Keratinocyte (primary cell): Measurements from ENCODE around the gene PID1. TPM values are rescaled to one million over a fixed set of nuclear protein-coding genes. Genes with fewer than 3 reads are reported as not detected.

Experiments used
- DNase-seq: peaks from one replicate; pipeline ENCODE4 v3.0.0-alpha.2; 2011; ENCODE audit warnings: low read depth, missing footprints, low spot score
- FAIRE-seq: peaks from 2 replicates; lab custom pipeline; 2011; peaks lifted over from hg19 to GRCh38; lab: Jason Lieb, UNC
- H2AFZ ChIP-seq: 2 replicates; pipeline ENCODE4 v1.6.0; 2012; ENCODE audit warnings: low read length, control low read depth, inconsistent platforms; ENCODE audit not compliant: control insufficient read depth
- H3K27ac ChIP-seq: 2 replicates; pipeline ENCODE4 v1.5.1; 2011; ENCODE audit warnings: low read length; ENCODE audit not compliant: control insufficient read depth, insufficient read depth
- H3K27me3 ChIP-seq: 3 replicates; pipeline ENCODE4 v1.6.0; 2011; ENCODE audit warnings: low read length; ENCODE audit not compliant: control insufficient read depth, insufficient read depth; ENCODE audit errors: extremely low read depth
- H3K36me3 ChIP-seq, 2 experiments: 2 replicates in 1 of 2; 3 replicates in 1 of 2; pipeline ENCODE4 v1.5.1; 2011; ENCODE audit warnings: low read length in 2 of 2, mild to moderate bottlenecking in 1 of 2; ENCODE audit not compliant: control insufficient read depth in 2 of 2, insufficient read depth in 2 of 2; ENCODE audit errors: extremely low read depth in 1 of 2
- H3K4me1 ChIP-seq: 3 replicates; pipeline ENCODE4 v1.5.1; 2011; ENCODE audit warnings: low read length; ENCODE audit not compliant: control insufficient read depth, insufficient read depth; ENCODE audit errors: extremely low read depth
- H3K4me2 ChIP-seq: 3 replicates; pipeline ENCODE4 v1.6.0; 2011; ENCODE audit warnings: low read depth, low read length; ENCODE audit not compliant: control insufficient read depth, insufficient read depth; ENCODE audit errors: extremely low read depth
- H3K4me3 ChIP-seq, 3 experiments: fragments of 200-600 bp in 1 of 3; sonication (generic) in 1 of 3; 2 replicates in 2 of 3; 3 replicates in 1 of 3; pipeline ENCODE4 v1.5.1; 2011 to 2016; ENCODE audit warnings: low read length in 3 of 3, mild to moderate bottlenecking in 3 of 3, control low read depth in 2 of 3, inconsistent platforms in 1 of 3, low read depth in 1 of 3, mixed read lengths in 1 of 3, mixed run types in 1 of 3, moderate library complexity in 1 of 3; ENCODE audit not compliant: control insufficient read depth in 2 of 3, insufficient read depth in 2 of 3; ENCODE audit errors: extremely low read depth in 1 of 3
- H3K79me2 ChIP-seq: 2 replicates; pipeline ENCODE4 v1.6.0; 2012; ENCODE audit warnings: low read length; ENCODE audit not compliant: control insufficient read depth, insufficient read depth
- H3K9ac ChIP-seq: 3 replicates; pipeline ENCODE4 v1.6.0; 2011; ENCODE audit warnings: low read length; ENCODE audit not compliant: control insufficient read depth, insufficient read depth; ENCODE audit errors: extremely low read depth
- H3K9me1 ChIP-seq: 3 replicates; pipeline ENCODE4 v1.6.0; 2011; ENCODE audit warnings: low read length; ENCODE audit not compliant: control insufficient read depth, insufficient read depth; ENCODE audit errors: extremely low read depth
- H3K9me3 ChIP-seq: 2 replicates; pipeline ENCODE4 v1.5.1; 2012; ENCODE audit warnings: low read depth, low read length; ENCODE audit not compliant: control insufficient read depth
- H4K20me1 ChIP-seq: 3 replicates; pipeline ENCODE4 v1.6.0; 2011; ENCODE audit warnings: low read length; ENCODE audit not compliant: control insufficient read depth, insufficient read depth; ENCODE audit errors: extremely low read depth
- CTCF ChIP-seq, 3 experiments: IDR thresholded peaks in 1 of 3; conservative IDR thresholded peaks in 1 of 3; optimal IDR thresholded peaks in 1 of 3; 2 replicates in 2 of 3; 3 replicates in 1 of 3; pipeline versions ENCODE3 to v1.5.1; 2011; ENCODE audit warnings: low read length in 3 of 3, mild to moderate bottlenecking in 3 of 3, moderate library complexity in 2 of 3, control low read depth in 1 of 3, inconsistent platforms in 1 of 3; ENCODE audit not compliant: insufficient read depth in 2 of 3; ENCODE audit errors: extremely low read depth in 1 of 3
- EZH2 ChIP-seq: IDR thresholded peaks from one replicate; pipeline ENCODE4 v1.6.1; 2012; ENCODE audit warnings: inconsistent platforms, mild to moderate bottlenecking, low read length, moderate library complexity
- dilution Hi-C: fragments of 300-500 bp; cut with MboI; formaldehyde crosslinking; loops from one replicate; pipeline ENCODE4 v1.7.0; 2020; ENCODE audit warnings: low sequenced_read_pairs; ENCODE audit not compliant: extremely low pct_ligation_motif_present
- polyA plus RNA-seq, 5 experiments: library from polyadenylated mRNA; depleted of rRNA in 3 of 5; stranded (reverse) in 3 of 5; stranded (forward) in 1 of 5; unstranded in 1 of 5; fragments of >200 nt; gene quantifications; 1 replicate in 1 of 5; 2 replicates in 3 of 5; 3 replicates in 1 of 5; pipeline versions ENCODE4 v1.2.1 to v1.2.3, GENCODE V29; 2011 to 2012; ENCODE audit warnings: missing spikeins in 2 of 5, low read depth in 1 of 5, low replicate concordance in 1 of 5

Gene PID1
- polyA plus RNA-seq, 1 donor (not counting 4 experiments of a cell fraction or from before 2014, with no cell fraction given), result 5.4 TPM

DNA sequence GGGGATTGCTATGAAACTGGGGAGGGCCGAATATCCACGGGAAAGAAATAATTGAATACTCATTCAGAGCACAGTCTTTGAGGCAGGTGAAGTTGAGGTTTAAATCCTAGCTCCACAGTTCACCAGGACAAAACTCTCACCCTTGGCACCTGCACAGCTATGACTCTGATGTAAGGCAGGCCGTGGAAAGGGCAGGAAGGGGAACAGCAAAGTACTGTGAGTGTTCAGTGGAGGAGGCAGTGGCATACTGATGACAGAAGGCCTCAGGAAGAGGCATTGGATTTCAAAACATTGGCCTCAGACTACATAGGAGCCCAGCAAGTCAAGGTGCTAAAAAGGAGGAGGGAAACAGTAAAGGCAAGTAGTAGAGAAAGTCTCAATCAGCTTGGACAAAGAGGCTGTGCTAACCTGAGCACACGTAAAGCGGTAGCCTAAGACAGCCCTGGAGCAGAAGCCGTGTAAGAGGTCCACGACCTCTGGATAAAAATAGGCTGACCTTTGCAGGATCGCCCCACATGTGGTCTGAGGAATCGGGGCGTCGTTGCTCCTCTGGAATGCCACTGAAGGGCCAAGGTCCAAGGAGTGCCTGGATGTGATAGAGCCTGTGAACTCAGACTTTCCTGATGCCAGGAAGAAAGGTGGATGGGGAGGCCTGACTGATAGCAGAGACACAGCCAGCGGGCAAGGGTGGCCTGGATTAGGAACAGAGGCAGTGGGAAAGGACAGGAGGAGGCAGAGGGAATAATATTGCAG lies 243.6 kb downstream of the PID1 start:
- no peak overlapping the region for H2AFZ ChIP-seq
- no peaks in the 10 kb centered on the region for H4K20me1 ChIP-seq
- dilution Hi-C loops, result no loop called here
- H3K79me2 ChIP-seq, result no peaks in the 10 kb centered on the region
- TF ChIP-seq EZH2 (no peak), CTCF (optimal IDR thresholded peaks at IDR 0.05 in 1 of 3, IDR thresholded peaks at IDR 0.05 in 1 of 3, conservative IDR thresholded peaks at IDR 0.05 in 1 of 3; ENCODE audit: extremely low read depth in 1 of 3, insufficient read depth in 2 of 3, low read length in 3 of 3) (no peak)
- no peak overlapping the region for H3K27ac ChIP-seq
- H3K4me3 ChIP-seq, result no peak overlapping the region
- no peaks in the 10 kb centered on the region for H3K9me1 ChIP-seq
- H3K4me2 ChIP-seq, result no peak overlapping the region
- DNase-seq (no peak), FAIRE-seq (no peak)
- no peaks in the 10 kb centered on the region for H3K4me1 ChIP-seq
- no peak overlapping the region for H3K9ac ChIP-seq
- no peaks in the 10 kb centered on the region for H3K36me3 ChIP-seq
- no peaks in the 10 kb centered on the region for H3K9me3 ChIP-seq
- no peaks in the 10 kb centered on the region for H3K27me3 ChIP-seq

DNA sequence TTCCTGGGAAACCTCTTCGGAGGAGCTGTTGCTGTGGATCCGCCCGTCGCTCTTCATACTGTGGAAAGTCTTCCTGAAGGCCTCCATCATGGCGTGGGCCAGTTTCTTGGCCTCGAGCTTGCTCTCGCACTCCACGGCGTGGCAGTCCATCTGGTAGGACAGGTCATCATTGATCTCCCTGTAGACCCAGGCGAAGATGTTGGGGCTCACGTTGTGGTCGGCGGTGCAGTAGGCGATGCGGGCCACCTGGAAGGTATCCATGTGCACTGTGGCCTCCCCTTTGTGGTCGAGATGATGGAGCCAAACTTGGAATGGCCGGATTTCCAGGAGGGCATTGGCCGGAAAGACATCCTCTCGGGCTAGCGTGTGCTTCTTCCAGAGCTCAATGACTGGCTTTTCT lies 245.4 kb downstream of the PID1 start:
- H3K27me3 ChIP-seq, result no peaks in the 10 kb centered on the region
- H2AFZ ChIP-seq, result no peak overlapping the region
- FAIRE-seq, result no peak

More for the DNA sequence above, 245.4 kb downstream of the PID1 start:
- Histone ChIP-seq H3K9me1 (no peaks in the 10 kb centered on the region), H3K4me2 (no peak overlapping the region), H3K79me2 (no peaks in the 10 kb centered on the region), H3K36me3 (no peaks in the 10 kb centered on the region), H3K27ac (no peak overlapping the region), H3K9ac (no peak overlapping the region), H3K4me3 (no peak overlapping the region), H3K4me1 (no peaks in the 10 kb centered on the region), H3K9me3 (no peaks in the 10 kb centered on the region), H4K20me1 (no peaks in the 10 kb centered on the region)
- dilution Hi-C loops, result no loop called here
- no peak for TF ChIP-seq EZH2
- no peak for DNase-seq
